ENCODE data around the gene CRCP. TPM values are rescaled to one million over a fixed set of nuclear protein-coding genes. Genes with fewer than 3 reads are reported as not detected.

CRCP gene
- total RNA-seq, 2 experiments from 2014 or later, result 29.4 to 31.4 TPM

GRCh38 chr7:66193146-66193725, 78.6 kb downstream of the CRCP start:
- no peaks in the 10 kb centered on the region for H3K4me1 Mint-ChIP-seq
- H3K27ac Mint-ChIP-seq, result no peak overlapping the region
- ChIA-PET POLR2A (no interaction called here), CTCF (interaction anchor here (1.0 kb wide), 1 partner anchor 16 kb away, joined by 6 read pairs; no protein-coding TSS in a partner anchor)
- H3K36me3 Mint-ChIP-seq (ENCODE audit: low read depth), result no peaks in the 10 kb centered on the region
- no peaks in the 10 kb centered on the region for H3K9me3 Mint-ChIP-seq
- no peak for DNase-seq
- no peaks in the 10 kb centered on the region for H3K27me3 Mint-ChIP-seq
- H3K4me3 Mint-ChIP-seq, result no peak overlapping the region

- Mint-ChIP-seq H3K4me1 (peaks cover 5% of the 10 kb centered on the region), H3K36me3 (ENCODE audit: low read depth) (no peaks in the 10 kb centered on the region), H3K4me3 (no peak overlapping the region)
Measured at GRCh38 chr7:66198469-66198868, 83.8 kb downstream of the CRCP start.

GRCh38 chr7:66198956-66199355, 84.3 kb downstream of the CRCP start:
- Mint-ChIP-seq H3K9me3 (no peaks in the 10 kb centered on the region), H3K27me3 (peaks cover 7% of the 10 kb centered on the region)
- POLR2A ChIA-PET, result no interaction called here

More at GRCh38 chr7:66198469-66198868, 83.8 kb downstream of the CRCP start:
- Mint-ChIP-seq H3K27ac (no peak overlapping the region), H3K27me3 (peaks cover 7% of the 10 kb centered on the region), H3K9me3 (no peaks in the 10 kb centered on the region)
- no peak for DNase-seq
- POLR2A ChIA-PET, result interaction anchor here (0.6 kb wide), 1 partner anchor 35 kb away, joined by 3 read pairs; no protein-coding TSS in a partner anchor
- CTCF ChIA-PET, result no interaction called here

GRCh38 chr7:66202441-66202840, 87.8 kb downstream of the CRCP start:
- H3K9me3 Mint-ChIP-seq, result no peaks in the 10 kb centered on the region
- no peak for DNase-seq
- H3K36me3 Mint-ChIP-seq (ENCODE audit: low read depth), result no peaks in the 10 kb centered on the region
- H3K4me1 Mint-ChIP-seq, result peaks cover 25% of the 10 kb centered on the region
- POLR2A ChIA-PET, result no interaction called here
- no peak overlapping the region for H3K4me3 Mint-ChIP-seq
- CTCF ChIA-PET, result interaction anchor here (0.6 to 0.7 kb wide), 2 partner anchors 26 to 244 kb away, joined by 3 to 5 read pairs; no protein-coding TSS in a partner anchor
- H3K27me3 Mint-ChIP-seq, result peaks cover 27% of the 10 kb centered on the region
- H3K27ac Mint-ChIP-seq, result no peak overlapping the region

More at GRCh38 chr7:66198956-66199355, 84.3 kb downstream of the CRCP start:
- peaks cover 5% of the 10 kb centered on the region for H3K4me1 Mint-ChIP-seq
- no peaks in the 10 kb centered on the region for H3K36me3 Mint-ChIP-seq (ENCODE audit: low read depth)
- no peak overlapping the region for H3K4me3 Mint-ChIP-seq
- H3K27ac Mint-ChIP-seq, result no peak overlapping the region
- DNase-seq, result no peak
- CTCF ChIA-PET, result no interaction called here

Other genes starting within 250 kb of the CRCP start
- 10 to 100 TPM; 15.7 to 19.1 TPM for gene VKORC1L1, start 241.8 kb upstream of the CRCP start, total RNA-seq
- 10 to 100 TPM; 63.3 to 66.2 TPM for gene GUSB, start 132.6 kb upstream of the CRCP start, total RNA-seq
- 10 to 100 TPM; 16.5 to 24.1 TPM for gene ASL, start 39.0 kb upstream of the CRCP start, total RNA-seq
- gene TPST1, start 90.5 kb downstream of the CRCP start, total RNA-seq, result under 1 TPM; 0.67 to 0.79 TPM